Measurements from ENCODE around the gene NCL. TPM values are rescaled to one million over a fixed set of nuclear protein-coding genes. Genes with fewer than 3 reads are reported as not detected.

NCL gene
- total and polyA plus RNA-seq, 2 of the 13 experiments (the other 11 are each of a cell fraction or from before 2014, with no cell fraction given) = 105 to 779 TPM

GRCh38 chr2:231463698-231464575 is at the start of gene NCL (continued):
- TF ChIP-seq FLYWCH1 (CRISPR knock-in tag; IDR thresholded peaks at IDR 0.05) (no peak; the same call in 1 of the 2 replicates), RBM22 (optimal IDR thresholded peaks at IDR 0.05; ENCODE audit: low read length) (peak; percentile 46), ZNF570 (CRISPR knock-in tag; IDR thresholded peaks at IDR 0.05; ENCODE audit: borderline replicate concordance) (0 out of 2 replicates have a peak, but pooled peaks have one; percentile 11), ZKSCAN1 (IDR thresholded peaks at IDR 0.05; ENCODE audit: low read length) (no peak), ELF4 (CRISPR knock-in tag; IDR thresholded peaks at IDR 0.05; ENCODE audit: borderline replicate concordance) (no peak; the same call in none of the 2 replicates), CCAR2 (optimal IDR thresholded peaks at IDR 0.05; ENCODE audit: low read depth, low read length) (no peak), POLR2AphosphoS2 (IDR thresholded peaks at IDR 0.05; ENCODE audit: low read depth, low read length) (peak; percentile 99), REPIN1 (CRISPR knock-in tag; IDR thresholded peaks at IDR 0.05; ENCODE audit: borderline replicate concordance, low read depth) (peak; percentile 89), NFE2L1 (CRISPR knock-in tag; IDR thresholded peaks at IDR 0.05; ENCODE audit: borderline replicate concordance) (0 out of 2 replicates have a peak, but pooled peaks have one; percentile 70), ZNF652 (CRISPR knock-in tag; IDR thresholded peaks at IDR 0.05; ENCODE audit: borderline replicate concordance, low read depth) (peak; percentile 31; the same call in 1 of the 2 replicates), NFRKB (IDR thresholded peaks at IDR 0.05) (peak; percentile 90), PLRG1 (conservative IDR thresholded peaks at IDR 0.05) (no peak), ZNF235 (CRISPR knock-in tag; IDR thresholded peaks at IDR 0.05; ENCODE audit: borderline replicate concordance) (peak; percentile 97), ZNF75D (CRISPR knock-in tag; IDR thresholded peaks at IDR 0.05; ENCODE audit: borderline replicate concordance) (peak; percentile 97; the same call in 1 of the 2 replicates), ZNF724P (CRISPR knock-in tag; IDR thresholded peaks at IDR 0.05; ENCODE audit: borderline replicate concordance) (peak; percentile 84), JARID2 (CRISPR knock-in tag; IDR thresholded peaks at IDR 0.05; ENCODE audit: insufficient replicate concordance) (peak; percentile 52), ZNF709 (CRISPR knock-in tag; IDR thresholded peaks at IDR 0.05) (peak; percentile 68; the same call in 1 of the 2 replicates), THYN1 (CRISPR knock-in tag; IDR thresholded peaks at IDR 0.05; ENCODE audit: borderline replicate concordance, low read depth) (peak; percentile 92; the same call in 1 of the 2 replicates), PRPF4 (IDR thresholded peaks at IDR 0.05; ENCODE audit: low read depth, low read length, poor library complexity, severe bottlenecking) (no peak), CREB3 (CRISPR knock-in tag; IDR thresholded peaks at IDR 0.05) (peak; percentile 89)
- TF ChIP-seq, protein P1, sequence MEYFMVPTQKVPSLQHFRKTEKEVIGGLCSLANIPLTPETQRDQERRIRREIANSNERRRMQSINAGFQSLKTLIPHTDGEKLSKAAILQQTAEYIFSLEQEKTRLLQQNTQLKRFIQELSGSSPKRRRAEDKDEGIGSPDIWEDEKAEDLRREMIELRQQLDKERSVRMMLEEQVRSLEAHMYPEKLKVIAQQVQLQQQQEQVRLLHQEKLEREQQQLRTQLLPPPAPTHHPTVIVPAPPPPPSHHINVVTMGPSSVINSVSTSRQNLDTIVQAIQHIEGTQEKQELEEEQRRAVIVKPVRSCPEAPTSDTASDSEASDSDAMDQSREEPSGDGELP (IDR thresholded peaks at IDR 0.05; ENCODE audit: borderline replicate concordance, low read depth) = no peak; the same call in 1 of the 2 replicates
- TF ChIP-seq, protein P2, sequence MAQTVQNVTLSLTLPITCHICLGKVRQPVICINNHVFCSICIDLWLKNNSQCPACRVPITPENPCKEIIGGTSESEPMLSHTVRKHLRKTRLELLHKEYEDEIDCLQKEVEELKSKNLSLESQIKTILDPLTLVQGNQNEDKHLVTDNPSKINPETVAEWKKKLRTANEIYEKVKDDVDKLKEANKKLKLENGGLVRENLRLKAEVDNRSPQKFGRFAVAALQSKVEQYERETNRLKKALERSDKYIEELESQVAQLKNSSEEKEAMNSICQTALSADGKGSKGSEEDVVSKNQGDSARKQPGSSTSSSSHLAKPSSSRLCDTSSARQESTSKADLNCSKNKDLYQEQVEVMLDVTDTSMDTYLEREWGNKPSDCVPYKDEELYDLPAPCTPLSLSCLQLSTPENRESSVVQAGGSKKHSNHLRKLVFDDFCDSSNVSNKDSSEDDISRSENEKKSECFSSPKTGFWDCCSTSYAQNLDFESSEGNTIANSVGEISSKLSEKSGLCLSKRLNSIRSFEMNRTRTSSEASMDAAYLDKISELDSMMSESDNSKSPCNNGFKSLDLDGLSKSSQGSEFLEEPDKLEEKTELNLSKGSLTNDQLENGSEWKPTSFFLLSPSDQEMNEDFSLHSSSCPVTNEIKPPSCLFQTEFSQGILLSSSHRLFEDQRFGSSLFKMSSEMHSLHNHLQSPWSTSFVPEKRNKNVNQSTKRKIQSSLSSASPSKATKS (CRISPR knock-in tag; IDR thresholded peaks at IDR 0.05) = peak; percentile 41; the same call in 1 of the 2 replicates

Measured in HepG2 (cell line).